HTERT RPE-1 (cell line): ENCODE results near the gene NR1H3.
"Not testable (repeated sequence)": the region's sequence is repeated elsewhere in the genome, so short reads cannot be mapped to it uniquely, and the experiment has no call there.

Experiments
- in situ Hi-C: fragments of 300-500 bp; cut with MboI; formaldehyde crosslinking; loops from 4 replicates; pipeline ENCODE4 v1.14.3; 2020; ENCODE audit warnings: low sequenced_read_pairs

The NR1H3 gene

DNA sequence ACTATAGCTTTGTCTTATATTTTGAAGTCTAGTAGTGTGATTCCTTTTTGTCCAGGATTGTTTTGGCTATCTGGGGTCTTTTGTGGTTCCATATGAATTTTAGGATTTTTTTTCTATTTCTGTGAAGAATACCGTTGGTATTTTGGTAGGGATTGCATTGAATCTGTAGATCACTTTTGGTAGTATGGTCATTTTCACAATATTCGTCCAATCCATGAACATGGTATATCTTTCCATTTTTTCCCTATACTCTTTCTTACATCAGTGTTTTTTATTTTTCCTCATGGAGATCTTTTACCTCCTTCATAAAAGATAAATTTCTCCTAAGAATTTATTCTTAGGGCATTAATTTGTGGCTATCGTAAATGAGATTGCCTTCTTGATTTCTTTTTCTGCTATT, 41.3 kb downstream of the NR1H3 start:
- in situ Hi-C loops = no loop called here

GRCh38 chr11:47302853-47303252, 45.1 kb downstream of the NR1H3 start:
- in situ Hi-C loops = no loop called here

DNA sequence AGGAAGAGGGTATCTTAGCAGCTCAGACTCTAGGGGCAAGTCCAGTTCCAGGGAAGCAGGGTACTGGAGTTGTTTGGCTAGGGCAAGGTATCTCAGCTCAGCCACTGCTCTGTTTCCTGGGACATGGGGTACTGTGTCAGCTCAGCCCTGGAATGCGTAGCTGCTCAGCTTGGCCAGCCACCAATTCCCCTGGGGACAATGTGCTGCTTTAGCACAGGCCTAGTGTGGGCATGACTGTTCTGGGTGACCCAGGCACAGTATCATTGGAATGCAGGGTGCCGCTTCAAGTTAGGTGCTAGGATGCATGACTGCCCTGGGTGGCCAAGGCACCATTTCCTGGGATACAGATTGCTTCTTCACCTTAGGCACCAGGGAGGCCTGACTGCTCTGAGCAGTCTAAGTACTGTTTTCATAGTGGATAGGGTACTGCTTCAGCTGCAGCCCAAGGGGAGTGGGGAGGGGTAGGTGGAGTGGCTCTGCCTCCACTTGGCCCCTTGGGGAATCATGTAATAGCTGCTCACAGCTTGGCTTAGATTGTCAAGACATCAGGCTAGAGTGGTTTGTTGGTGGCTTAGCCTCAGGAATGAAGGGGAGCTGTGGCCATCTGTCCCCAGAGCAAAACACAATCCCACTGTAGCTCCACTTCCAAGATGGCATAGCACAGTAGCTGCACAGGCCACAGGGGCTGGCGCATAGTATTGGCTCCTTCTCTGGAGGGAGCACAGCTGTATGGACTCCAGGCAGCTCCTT, 48.1 kb downstream of the NR1H3 start:
- in situ Hi-C loops = no loop called here

DNA sequence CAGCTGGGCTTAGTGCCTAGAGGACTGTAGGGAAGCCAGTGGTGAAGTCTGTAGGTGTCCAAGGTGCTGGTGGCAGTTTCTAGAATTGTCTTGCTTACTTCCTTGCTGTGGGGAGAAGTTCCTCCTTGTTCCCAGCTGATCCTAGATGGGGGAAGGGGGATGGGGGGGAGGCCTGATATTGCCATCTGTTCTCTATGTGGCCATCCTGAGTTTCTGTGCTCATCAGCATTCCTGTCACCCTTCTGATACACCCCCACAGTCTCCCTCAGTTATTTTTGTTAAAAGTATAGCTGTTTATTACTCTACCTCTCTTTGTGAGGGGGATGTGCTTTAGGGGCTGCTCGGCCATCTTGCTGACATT, 48.7 kb downstream of the NR1H3 start:
- in situ Hi-C loops = no loop called here

DNA sequence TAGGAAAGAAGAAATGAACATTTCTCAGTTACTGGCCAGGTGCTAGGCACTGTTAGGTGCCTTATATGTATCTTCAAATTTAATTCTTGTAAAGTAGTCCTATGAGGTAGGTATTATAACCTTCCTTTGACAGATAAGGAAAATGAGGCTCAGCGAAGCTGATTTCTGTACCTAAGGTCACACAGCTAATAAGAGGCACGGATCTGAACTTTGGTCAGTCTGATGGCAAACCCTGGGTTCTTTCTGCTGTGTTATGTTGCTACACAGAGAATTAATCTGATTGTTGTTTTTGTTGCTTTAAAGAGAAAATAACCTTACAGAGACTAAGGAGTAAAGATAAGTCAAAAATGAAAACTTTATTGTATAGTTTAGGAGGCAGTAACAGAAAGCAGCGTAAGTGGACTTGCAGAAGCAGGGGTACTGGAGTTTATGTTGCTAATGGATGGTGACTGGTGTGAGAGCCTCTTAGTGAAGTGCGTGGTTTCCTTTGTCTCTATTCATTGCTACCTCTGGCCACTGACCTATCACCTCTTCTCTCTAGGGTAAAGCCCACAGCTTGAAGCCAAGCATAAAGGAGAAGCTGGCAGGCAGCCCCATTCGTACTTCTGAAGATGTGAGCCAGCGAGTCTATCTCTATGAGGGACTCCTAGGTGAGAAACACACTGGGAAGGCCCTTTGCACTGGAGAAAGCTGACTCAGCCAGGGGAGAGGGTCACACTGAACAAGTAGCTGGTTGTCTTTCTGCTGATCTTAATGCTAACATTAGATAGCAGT, 50.4 kb downstream of the NR1H3 start:
- in situ Hi-C loops = no loop called here

DNA sequence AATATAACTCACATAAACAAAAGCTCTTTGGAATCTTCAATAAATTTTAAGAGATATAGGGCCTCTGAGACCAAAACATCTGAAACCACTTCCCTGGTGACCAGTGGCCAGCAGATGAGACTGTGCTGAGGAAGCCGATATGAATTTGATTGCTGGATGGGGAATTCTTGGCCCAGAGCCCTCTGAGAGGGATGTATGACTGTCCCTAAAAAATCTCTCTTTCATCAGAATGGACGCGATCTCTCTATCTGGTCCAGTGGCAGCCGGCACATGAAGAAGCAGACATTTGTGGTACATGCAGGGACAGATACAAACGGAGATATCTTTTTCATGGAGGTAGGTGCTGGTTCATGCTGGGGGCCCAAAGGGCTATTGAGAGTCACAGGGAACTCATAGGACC, 57.2 kb downstream of the NR1H3 start:
- in situ Hi-C loops = no loop called here

DNA sequence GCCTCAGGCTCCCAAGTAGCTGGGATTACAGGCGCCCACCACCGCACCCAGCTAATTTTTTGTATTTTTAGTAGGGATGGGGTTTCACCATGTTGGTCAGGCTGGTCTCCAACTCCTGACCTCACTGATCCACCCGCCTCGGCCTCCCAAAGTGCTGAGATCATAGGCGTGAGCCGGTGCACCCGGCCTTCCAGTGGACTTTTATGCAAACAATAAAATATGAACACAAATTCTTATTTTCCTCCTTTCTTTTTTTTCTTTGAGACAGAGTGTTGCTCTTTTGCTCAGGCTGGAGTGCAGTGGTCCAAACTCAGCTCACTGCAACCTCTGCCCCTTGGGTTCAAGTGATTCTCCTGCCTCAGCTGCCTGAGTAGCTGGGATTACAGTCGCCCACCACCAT, 58.7 kb downstream of the NR1H3 start:
- in situ Hi-C loops = not testable (repeated sequence)

- in situ Hi-C loops = no loop called here
Observed at GRCh38 chr11:47317064-47317828, 59.5 kb downstream of the NR1H3 start.

DNA sequence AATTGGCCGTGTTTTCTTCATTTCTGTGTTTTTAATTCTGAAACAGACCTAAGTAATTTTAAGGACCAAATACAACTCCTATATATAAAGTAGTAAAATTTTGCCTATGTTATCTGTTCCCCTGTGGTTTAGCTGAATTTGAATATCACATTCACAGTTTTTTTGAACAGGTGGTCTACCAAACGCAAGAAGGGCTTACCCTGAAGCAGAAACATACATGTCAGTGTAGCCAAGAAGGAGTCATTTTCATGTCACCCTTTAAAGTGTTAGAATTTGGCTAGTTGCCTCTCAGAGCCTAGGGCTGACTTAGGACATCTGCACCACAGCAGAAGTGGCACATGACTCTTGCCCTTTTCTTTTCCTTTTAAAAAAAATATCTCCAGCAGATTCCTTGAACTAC, 60.4 kb downstream of the NR1H3 start:
- in situ Hi-C loops = no loop called here
